Measurements from ENCODE around the gene LRBA. TPM values are rescaled to one million over a fixed set of nuclear protein-coding genes. Genes with fewer than 3 reads are reported as not detected.
"Not testable (repeated sequence)": the region's sequence is repeated elsewhere in the genome, so short reads cannot be mapped to it uniquely, and the experiment has no call there.

LRBA gene
- total RNA-seq, 1 experiment from 2014 or later = 14.4 TPM

- Histone ChIP-seq H3K9me3 (replicated peaks) (no peaks in the 10 kb centered on the region), H3K4me3 (no peak overlapping the region), H3K27ac (no peak overlapping the region), H3K27me3 (replicated peaks) (0 out of 2 replicates have a peak, but pooled peaks cover 5% of the 10 kb centered on the region), H3K36me3 (no peaks in the 10 kb centered on the region), H3K4me1 (replicated peaks) (no peaks in the 10 kb centered on the region)
- no peak for DNase-seq (ENCODE audit: low read depth in 1 of 2, low spot score in 2 of 2)
These were observed 442.2 kb downstream of the LRBA start for GRCh38 chr4:150572704-150573504.

DNA sequence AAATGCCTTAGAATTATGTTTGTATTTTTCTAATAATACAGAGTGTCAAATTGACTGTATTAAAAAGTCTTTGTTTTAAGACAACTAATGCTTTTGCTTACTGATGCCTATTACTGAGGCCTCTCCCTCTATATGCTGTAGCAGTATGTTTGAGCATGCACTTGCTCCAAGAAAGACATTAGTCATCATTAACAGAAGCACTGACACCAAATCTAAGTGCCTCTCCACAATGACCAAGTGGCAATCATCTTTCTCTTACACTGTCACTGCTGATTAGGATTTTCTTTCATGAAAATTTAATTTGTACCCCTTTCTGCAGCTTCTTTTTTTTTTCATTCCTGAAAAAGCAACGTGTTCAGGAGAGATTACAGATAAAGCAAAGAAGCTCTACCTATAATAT lies 444.2 kb downstream of the LRBA start:
- no peaks in the 10 kb centered on the region for H3K4me1 ChIP-seq (replicated peaks)
- H3K4me3 ChIP-seq = no peak overlapping the region
- H3K9me3 ChIP-seq (replicated peaks) = no peaks in the 10 kb centered on the region
- no peaks in the 10 kb centered on the region for H3K36me3 ChIP-seq
- H3K27me3 ChIP-seq (replicated peaks) = no peaks in the 10 kb centered on the region
- H3K27ac ChIP-seq = no peak overlapping the region
- DNase-seq (ENCODE audit: low read depth in 1 of 2, low spot score in 2 of 2) = no peak

DNA sequence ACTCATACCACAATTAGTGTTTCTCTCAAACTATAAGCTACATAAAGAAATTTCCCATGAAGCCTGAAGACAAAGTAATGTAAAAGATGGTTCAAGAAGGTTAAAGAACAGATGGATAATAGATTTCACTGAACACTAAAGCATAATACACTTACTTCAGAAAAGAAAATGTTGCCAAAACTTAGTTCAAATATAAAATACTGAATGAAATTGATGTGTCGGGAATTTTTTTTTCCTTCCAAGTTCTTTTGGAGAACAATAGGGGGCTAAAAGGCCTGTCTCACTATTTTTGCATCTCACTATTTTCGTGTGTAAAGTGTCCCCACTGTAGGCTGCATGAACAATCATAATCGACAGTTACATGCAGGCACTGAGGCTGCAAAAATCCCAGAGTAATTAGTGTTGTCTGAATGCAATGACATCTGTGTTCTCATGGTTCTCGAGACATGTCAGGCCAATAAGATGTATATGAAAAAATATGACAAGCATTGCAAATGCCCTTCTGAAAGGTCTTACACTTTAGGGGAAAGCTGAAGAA lies 445.0 kb downstream of the LRBA start:
- Histone ChIP-seq H3K27ac (no peak overlapping the region), H3K36me3 (no peaks in the 10 kb centered on the region), H3K27me3 (replicated peaks) (no peaks in the 10 kb centered on the region), H3K4me1 (replicated peaks) (no peaks in the 10 kb centered on the region), H3K9me3 (replicated peaks) (no peaks in the 10 kb centered on the region), H3K4me3 (no peak overlapping the region)
- DNase-seq (ENCODE audit: low read depth in 1 of 2, low spot score in 2 of 2) = no peak

DNA sequence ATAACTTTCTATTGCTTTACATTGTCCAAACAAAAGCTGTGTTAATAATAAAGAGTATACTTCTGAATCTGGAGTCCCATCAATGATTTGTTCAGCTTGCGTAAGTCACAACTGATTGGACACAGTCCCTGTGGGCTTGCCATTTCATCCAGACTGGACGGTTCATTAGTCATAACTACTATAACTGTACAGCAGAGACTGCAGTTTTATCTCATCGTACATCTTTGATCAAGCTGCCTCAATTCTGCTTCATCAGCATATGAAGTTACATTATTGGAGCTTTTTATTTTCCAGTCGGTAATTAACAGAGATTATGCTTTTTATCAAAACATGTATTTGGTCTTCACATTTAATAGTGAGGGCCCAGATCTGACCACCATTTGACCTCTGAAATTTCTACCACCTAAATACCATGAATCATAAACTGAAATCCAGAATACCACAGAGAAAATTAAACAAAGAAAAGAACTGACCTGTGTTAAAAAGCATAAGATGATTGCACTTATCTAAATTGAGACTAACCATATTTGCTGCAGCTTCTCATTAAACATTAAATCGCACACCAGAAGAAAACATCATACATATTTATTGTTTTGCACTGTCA lies 445.6 kb downstream of the LRBA start:
- H3K36me3 ChIP-seq = no peaks in the 10 kb centered on the region
- no peak overlapping the region for H3K27ac ChIP-seq
- DNase-seq (ENCODE audit: low read depth in 1 of 2, low spot score in 2 of 2) = no peak

DNA sequence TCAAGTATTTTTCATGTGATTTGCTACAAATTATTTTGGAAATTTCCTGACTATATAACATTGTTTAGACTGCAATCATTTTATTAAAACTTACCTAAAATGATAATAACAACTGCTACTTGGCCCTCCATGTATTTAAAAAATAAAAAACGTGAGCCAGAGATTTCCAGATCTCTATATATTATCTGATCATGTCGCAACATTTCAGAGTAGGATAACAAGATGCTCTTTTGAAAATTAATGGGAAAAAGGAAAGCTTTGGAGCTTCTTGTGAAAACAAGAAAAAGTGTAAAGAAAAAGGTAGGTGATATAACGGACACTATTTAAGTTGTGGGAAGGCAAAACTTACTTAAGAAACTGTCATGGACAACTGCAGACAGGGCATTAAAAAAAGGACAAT lies 448.0 kb downstream of the LRBA start:
- DNase-seq (ENCODE audit: low read depth in 1 of 2, low spot score in 2 of 2) = no peak
- Histone ChIP-seq H3K27ac (no peak overlapping the region), H3K27me3 (replicated peaks) (no peaks in the 10 kb centered on the region), H3K36me3 (no peaks in the 10 kb centered on the region), H3K4me3 (no peak overlapping the region), H3K9me3 (replicated peaks) (no peaks in the 10 kb centered on the region), H3K4me1 (replicated peaks) (no peaks in the 10 kb centered on the region)

More for the DNA sequence above, 445.6 kb downstream of the LRBA start:
- no peaks in the 10 kb centered on the region for H3K27me3 ChIP-seq (replicated peaks)
- no peaks in the 10 kb centered on the region for H3K4me1 ChIP-seq (replicated peaks)
- no peaks in the 10 kb centered on the region for H3K9me3 ChIP-seq (replicated peaks)
- no peak overlapping the region for H3K4me3 ChIP-seq

DNA sequence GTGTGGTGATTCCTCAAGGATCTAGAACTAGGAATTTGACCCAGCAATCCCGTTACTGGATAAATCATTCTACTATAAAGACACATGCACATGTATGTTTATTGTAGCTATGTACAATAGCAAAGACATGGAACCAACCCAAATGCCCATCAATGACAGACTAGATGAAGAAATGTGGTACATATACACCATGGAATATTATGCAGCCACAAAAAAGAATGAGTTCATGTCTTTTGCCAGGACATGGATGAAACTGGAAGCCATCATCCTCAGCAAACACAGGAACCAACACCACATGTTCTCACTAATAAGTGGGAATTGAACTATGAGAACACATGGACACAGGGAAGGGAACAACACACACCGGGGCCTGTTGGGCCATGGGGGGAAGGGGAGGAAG lies 450.1 kb downstream of the LRBA start:
- H3K27me3 ChIP-seq (replicated peaks); H3K9me3 ChIP-seq (replicated peaks); H3K36me3 ChIP-seq; DNase-seq (ENCODE audit: low read depth in 1 of 2, low spot score in 2 of 2); H3K4me1 ChIP-seq (replicated peaks); H3K27ac ChIP-seq; H3K4me3 ChIP-seq: not testable (repeated sequence)

DNA sequence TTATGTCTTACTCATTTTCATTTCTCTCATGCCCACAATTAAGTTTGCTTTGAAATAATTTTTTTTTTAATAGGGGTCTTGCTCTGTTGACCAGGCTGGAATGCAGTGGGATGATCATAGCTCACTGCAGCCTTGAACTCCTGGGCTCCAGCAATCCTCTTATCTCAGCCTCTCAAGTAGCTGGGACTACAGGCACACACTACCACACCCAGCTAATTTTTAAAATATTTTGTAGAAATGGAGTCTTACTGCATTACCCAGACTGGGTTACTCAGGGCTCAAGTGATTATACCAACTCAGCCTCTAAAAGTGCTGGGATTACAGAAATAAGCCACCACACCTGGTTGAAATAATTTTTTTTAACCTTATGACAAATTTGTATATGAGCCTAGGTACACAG lies 452.3 kb downstream of the LRBA start:
- no peak for DNase-seq (ENCODE audit: low read depth in 1 of 2, low spot score in 2 of 2)
- Histone ChIP-seq H3K36me3 (no peaks in the 10 kb centered on the region), H3K27ac (no peak overlapping the region), H3K9me3 (replicated peaks) (no peaks in the 10 kb centered on the region), H3K4me3 (no peak overlapping the region), H3K4me1 (replicated peaks) (no peaks in the 10 kb centered on the region), H3K27me3 (replicated peaks) (no peaks in the 10 kb centered on the region)

DNA sequence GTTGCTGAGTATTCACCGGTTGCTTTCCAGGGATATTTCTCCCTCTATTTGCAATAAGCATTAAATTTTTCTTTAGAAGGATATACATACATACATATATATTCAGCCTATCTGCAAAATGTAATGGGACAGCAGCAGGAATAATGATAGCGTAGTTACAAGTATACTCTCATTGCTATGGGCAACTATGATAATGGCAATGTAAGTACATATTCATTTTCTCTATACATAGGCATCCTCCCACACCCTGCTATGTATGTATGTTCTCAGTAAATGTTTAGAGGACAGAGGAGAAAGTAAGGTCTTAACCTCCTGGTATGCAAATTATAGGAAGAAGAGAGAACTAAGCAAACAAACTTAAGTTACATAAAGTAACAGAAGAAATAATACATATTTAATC lies 452.8 kb downstream of the LRBA start:
- Histone ChIP-seq H3K4me3 (no peak overlapping the region), H3K9me3 (replicated peaks) (no peaks in the 10 kb centered on the region), H3K27me3 (replicated peaks) (no peaks in the 10 kb centered on the region), H3K36me3 (no peaks in the 10 kb centered on the region), H3K27ac (no peak overlapping the region), H3K4me1 (replicated peaks) (no peaks in the 10 kb centered on the region)
- no peak for DNase-seq (ENCODE audit: low read depth in 1 of 2, low spot score in 2 of 2)

DNA sequence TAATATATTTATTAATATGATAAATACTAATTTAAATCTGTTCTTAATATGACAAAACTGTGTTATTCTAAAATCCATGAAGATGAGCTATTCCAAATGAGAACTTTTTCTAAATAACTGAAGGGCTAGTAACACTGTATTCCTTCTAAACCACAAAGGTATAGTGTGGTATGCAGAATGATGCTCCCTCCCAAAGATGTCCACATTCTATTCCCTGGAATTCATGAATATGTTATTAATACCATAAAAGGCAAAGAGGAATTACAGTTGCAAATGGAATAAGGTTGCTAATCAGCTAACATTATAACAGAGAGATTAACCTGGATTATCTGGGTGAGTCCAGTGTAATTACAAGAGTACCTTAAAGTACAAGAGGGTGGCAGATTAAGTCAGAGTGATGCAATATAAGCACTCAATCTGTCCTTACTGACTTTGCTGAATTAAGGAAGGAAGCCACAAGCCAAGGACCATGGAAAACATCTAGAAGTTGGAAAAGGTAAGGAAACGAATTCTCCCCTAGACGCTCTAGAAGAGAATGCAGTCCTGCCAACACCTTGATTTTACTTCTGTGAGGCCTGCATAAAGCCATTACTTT lies 453.8 kb downstream of the LRBA start:
- no peak overlapping the region for H3K4me3 ChIP-seq

DNA sequence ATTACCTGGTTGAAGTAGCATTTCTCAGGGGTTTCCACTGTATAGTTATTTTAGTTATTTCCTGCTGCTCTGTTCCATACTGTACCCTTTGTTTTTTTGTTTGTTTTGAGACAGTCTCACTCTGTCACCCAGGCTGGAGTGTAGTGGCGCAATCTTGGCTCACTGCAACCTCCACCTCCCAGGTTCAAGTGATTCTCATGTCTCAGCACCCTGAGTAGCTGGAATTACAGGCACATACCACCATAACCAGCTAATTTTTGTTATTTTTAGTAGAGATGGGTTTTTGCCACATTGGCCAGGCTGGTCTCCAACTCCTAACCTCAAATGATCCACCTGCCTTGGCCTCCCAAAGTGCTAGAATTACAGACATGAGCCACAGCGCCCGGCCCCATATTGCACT lies 457.3 kb downstream of the LRBA start:
- not testable (repeated sequence) for DNase-seq (ENCODE audit: low read depth in 1 of 2, low spot score in 2 of 2); H3K4me3 ChIP-seq; H3K36me3 ChIP-seq; H3K9me3 ChIP-seq (replicated peaks); H3K27me3 ChIP-seq (replicated peaks); H3K4me1 ChIP-seq (replicated peaks); H3K27ac ChIP-seq

More for the DNA sequence above, 453.8 kb downstream of the LRBA start:
- DNase-seq (ENCODE audit: low read depth in 1 of 2, low spot score in 2 of 2) = no peak
- no peaks in the 10 kb centered on the region for H3K36me3 ChIP-seq
- H3K4me1 ChIP-seq (replicated peaks) = no peaks in the 10 kb centered on the region
- no peaks in the 10 kb centered on the region for H3K9me3 ChIP-seq (replicated peaks)
- no peak overlapping the region for H3K27ac ChIP-seq
- H3K27me3 ChIP-seq (replicated peaks) = no peaks in the 10 kb centered on the region

- Histone ChIP-seq H3K27me3 (replicated peaks) (no peaks in the 10 kb centered on the region), H3K27ac (no peak overlapping the region), H3K4me3 (no peak overlapping the region), H3K36me3 (no peaks in the 10 kb centered on the region), H3K4me1 (replicated peaks) (no peaks in the 10 kb centered on the region), H3K9me3 (replicated peaks) (no peaks in the 10 kb centered on the region)
- DNase-seq (ENCODE audit: low read depth in 1 of 2, low spot score in 2 of 2) = no peak
These were observed 467.8 kb downstream of the LRBA start for GRCh38 chr4:150547154-150547838.

GRCh38 chr4:150546286-150546685 lies 468.8 kb downstream of the LRBA start:
- Histone ChIP-seq H3K27ac (no peak overlapping the region), H3K4me3 (no peak overlapping the region), H3K9me3 (replicated peaks) (no peaks in the 10 kb centered on the region), H3K4me1 (replicated peaks) (no peaks in the 10 kb centered on the region), H3K36me3 (no peaks in the 10 kb centered on the region), H3K27me3 (replicated peaks) (no peaks in the 10 kb centered on the region)
- DNase-seq (ENCODE audit: low read depth in 1 of 2, low spot score in 2 of 2) = no peak

DNA sequence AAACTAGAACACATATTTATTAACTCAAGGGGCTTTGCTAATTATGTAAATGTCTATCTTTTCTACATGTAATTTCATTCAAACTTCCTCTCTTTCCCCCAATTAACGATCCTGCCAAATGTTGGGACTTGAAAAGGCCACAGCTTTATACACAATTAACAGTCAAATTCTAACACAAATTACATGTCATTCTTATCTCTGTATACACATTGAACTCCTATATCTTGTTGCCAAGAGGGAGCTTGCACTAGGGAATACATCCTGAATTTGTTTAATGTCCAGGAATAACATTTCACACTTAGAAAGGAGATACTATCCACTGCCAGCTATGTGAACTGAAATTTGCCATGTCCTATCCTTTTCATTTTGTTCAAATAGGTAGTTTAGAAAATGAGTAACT lies 472.0 kb downstream of the LRBA start:
- Histone ChIP-seq H3K9me3 (replicated peaks) (no peaks in the 10 kb centered on the region), H3K36me3 (no peaks in the 10 kb centered on the region), H3K27ac (no peak overlapping the region), H3K27me3 (replicated peaks) (no peaks in the 10 kb centered on the region), H3K4me3 (no peak overlapping the region), H3K4me1 (replicated peaks) (no peaks in the 10 kb centered on the region)
- no peak for DNase-seq (ENCODE audit: low read depth in 1 of 2, low spot score in 2 of 2)

DNA sequence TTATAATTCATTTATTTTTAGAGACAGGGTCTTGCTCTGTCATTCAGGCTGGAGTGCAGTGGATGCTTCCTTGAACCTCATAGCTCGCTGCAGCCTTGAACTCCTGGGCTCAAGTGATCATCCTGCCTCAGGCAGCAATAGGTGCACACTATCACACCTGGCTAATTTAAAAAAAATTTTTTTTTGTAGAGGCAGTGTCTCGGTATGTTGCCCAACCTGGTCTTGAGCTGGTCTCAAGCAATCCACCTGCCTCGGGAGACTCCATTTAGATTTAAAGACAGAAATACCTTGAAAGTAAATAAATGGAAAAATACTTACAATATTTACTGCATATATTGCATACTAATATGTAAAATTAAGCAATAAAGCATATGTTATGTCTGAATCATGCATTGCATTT lies 473.4 kb downstream of the LRBA start:
- Histone ChIP-seq H3K9me3 (replicated peaks) (no peaks in the 10 kb centered on the region), H3K27ac (no peak overlapping the region), H3K27me3 (replicated peaks) (no peaks in the 10 kb centered on the region), H3K4me3 (no peak overlapping the region), H3K36me3 (no peaks in the 10 kb centered on the region), H3K4me1 (replicated peaks) (no peaks in the 10 kb centered on the region)
- DNase-seq (ENCODE audit: low read depth in 1 of 2, low spot score in 2 of 2) = no peak
